ENCODE data around the gene ZBTB11. TPM values are rescaled to one million over a fixed set of nuclear protein-coding genes. Genes with fewer than 3 reads are reported as not detected.

ZBTB11 gene
- total and polyA plus RNA-seq, 2 of the 13 experiments (the other 11 are each of a cell fraction or from before 2014, with no cell fraction given): 5.9 to 18.1 TPM

DNA sequence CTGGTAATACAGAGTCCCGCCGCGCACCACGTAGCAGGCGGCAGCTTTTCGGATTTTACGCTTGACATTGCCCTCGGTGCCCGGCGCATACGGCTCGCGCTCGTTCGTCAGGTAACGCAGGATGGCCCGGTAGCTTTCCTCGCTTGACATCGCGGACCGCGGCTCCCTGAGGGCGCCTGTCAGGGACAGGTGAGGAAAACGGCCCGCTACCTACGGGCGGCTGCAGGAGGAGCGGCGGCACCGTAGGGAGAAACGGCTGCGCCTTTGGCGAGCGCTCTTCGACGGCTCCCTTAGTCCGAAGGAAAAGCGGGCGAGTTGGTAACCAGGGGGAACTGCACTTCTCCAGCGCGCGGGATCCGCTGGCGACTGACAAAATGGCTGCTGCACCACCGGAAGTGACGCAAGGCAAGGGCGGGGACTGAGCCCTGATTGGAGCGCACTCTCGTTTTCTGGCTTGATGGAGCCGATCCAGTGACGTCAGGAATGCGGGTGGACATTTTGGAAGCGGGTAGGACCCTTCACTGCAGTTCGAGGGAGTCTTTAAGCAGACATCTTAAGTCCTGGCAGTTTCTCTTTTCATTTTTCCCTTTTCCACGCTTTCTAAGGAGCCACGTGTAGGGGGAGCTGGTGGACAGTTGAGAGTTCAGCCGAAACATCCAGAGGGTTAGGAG is at the start of gene ZBTB11 (continued):
- no peak for TF ChIP-seq ZNF7 (CRISPR knock-in tag; IDR thresholded peaks at IDR 0.05)
- TF ChIP-seq ZNF678 (CRISPR knock-in tag; IDR thresholded peaks at IDR 0.05): no peak
- TF ChIP-seq YEATS2 (CRISPR knock-in tag; IDR thresholded peaks at IDR 0.05; ENCODE audit: borderline replicate concordance): peak; percentile 86; the same call in 1 of the 2 replicates
- TF ChIP-seq KDM3A (CRISPR knock-in tag; IDR thresholded peaks at IDR 0.05; ENCODE audit: low read depth): peak; percentile 74
- TF ChIP-seq ZBTB43 (CRISPR knock-in tag; conservative IDR thresholded peaks at IDR 0.05): 0 out of 2 replicates have a peak, but pooled peaks have one; percentile 36
- 0 out of 2 replicates have a peak, but pooled peaks have one; percentile 31 for TF ChIP-seq ZNF337 (CRISPR knock-in tag; IDR thresholded peaks at IDR 0.05; ENCODE audit: borderline replicate concordance, low read depth)
- peak; percentile 21 for TF ChIP-seq ZNF501 (CRISPR knock-in tag; IDR thresholded peaks at IDR 0.05)
- no peak for TF ChIP-seq U2AF2 (IDR thresholded peaks at IDR 0.05; ENCODE audit: low read depth, low read length)
- no peak for TF ChIP-seq ZNF180 (CRISPR knock-in tag; IDR thresholded peaks at IDR 0.05; ENCODE audit: borderline replicate concordance, low read depth)
- TF ChIP-seq, protein P1, sequence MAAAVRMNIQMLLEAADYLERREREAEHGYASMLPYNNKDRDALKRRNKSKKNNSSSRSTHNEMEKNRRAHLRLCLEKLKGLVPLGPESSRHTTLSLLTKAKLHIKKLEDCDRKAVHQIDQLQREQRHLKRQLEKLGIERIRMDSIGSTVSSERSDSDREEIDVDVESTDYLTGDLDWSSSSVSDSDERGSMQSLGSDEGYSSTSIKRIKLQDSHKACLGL (CRISPR knock-in tag; IDR thresholded peaks at IDR 0.05): no peak; the same call in none of the 2 replicates
- TF ChIP-seq, protein P2, sequence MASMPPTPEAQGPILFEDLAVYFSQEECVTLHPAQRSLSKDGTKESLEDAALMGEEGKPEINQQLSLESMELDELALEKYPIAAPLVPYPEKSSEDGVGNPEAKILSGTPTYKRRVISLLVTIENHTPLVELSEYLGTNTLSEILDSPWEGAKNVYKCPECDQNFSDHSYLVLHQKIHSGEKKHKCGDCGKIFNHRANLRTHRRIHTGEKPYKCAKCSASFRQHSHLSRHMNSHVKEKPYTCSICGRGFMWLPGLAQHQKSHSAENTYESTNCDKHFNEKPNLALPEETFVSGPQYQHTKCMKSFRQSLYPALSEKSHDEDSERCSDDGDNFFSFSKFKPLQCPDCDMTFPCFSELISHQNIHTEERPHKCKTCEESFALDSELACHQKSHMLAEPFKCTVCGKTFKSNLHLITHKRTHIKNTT (CRISPR knock-in tag; IDR thresholded peaks at IDR 0.05): no peak
- no peak for TF ChIP-seq ZNF17 (CRISPR knock-in tag; IDR thresholded peaks at IDR 0.05)
- peak; percentile 82 for TF ChIP-seq POLR2AphosphoS5 (IDR thresholded peaks at IDR 0.05; ENCODE audit: low read depth, low read length)
- no peak for TF ChIP-seq ZNF569 (CRISPR knock-in tag; IDR thresholded peaks at IDR 0.05; ENCODE audit: borderline replicate concordance)
- no peak for TF ChIP-seq ZFP36L2 (CRISPR knock-in tag; IDR thresholded peaks at IDR 0.05)
- TF ChIP-seq, protein P3, sequence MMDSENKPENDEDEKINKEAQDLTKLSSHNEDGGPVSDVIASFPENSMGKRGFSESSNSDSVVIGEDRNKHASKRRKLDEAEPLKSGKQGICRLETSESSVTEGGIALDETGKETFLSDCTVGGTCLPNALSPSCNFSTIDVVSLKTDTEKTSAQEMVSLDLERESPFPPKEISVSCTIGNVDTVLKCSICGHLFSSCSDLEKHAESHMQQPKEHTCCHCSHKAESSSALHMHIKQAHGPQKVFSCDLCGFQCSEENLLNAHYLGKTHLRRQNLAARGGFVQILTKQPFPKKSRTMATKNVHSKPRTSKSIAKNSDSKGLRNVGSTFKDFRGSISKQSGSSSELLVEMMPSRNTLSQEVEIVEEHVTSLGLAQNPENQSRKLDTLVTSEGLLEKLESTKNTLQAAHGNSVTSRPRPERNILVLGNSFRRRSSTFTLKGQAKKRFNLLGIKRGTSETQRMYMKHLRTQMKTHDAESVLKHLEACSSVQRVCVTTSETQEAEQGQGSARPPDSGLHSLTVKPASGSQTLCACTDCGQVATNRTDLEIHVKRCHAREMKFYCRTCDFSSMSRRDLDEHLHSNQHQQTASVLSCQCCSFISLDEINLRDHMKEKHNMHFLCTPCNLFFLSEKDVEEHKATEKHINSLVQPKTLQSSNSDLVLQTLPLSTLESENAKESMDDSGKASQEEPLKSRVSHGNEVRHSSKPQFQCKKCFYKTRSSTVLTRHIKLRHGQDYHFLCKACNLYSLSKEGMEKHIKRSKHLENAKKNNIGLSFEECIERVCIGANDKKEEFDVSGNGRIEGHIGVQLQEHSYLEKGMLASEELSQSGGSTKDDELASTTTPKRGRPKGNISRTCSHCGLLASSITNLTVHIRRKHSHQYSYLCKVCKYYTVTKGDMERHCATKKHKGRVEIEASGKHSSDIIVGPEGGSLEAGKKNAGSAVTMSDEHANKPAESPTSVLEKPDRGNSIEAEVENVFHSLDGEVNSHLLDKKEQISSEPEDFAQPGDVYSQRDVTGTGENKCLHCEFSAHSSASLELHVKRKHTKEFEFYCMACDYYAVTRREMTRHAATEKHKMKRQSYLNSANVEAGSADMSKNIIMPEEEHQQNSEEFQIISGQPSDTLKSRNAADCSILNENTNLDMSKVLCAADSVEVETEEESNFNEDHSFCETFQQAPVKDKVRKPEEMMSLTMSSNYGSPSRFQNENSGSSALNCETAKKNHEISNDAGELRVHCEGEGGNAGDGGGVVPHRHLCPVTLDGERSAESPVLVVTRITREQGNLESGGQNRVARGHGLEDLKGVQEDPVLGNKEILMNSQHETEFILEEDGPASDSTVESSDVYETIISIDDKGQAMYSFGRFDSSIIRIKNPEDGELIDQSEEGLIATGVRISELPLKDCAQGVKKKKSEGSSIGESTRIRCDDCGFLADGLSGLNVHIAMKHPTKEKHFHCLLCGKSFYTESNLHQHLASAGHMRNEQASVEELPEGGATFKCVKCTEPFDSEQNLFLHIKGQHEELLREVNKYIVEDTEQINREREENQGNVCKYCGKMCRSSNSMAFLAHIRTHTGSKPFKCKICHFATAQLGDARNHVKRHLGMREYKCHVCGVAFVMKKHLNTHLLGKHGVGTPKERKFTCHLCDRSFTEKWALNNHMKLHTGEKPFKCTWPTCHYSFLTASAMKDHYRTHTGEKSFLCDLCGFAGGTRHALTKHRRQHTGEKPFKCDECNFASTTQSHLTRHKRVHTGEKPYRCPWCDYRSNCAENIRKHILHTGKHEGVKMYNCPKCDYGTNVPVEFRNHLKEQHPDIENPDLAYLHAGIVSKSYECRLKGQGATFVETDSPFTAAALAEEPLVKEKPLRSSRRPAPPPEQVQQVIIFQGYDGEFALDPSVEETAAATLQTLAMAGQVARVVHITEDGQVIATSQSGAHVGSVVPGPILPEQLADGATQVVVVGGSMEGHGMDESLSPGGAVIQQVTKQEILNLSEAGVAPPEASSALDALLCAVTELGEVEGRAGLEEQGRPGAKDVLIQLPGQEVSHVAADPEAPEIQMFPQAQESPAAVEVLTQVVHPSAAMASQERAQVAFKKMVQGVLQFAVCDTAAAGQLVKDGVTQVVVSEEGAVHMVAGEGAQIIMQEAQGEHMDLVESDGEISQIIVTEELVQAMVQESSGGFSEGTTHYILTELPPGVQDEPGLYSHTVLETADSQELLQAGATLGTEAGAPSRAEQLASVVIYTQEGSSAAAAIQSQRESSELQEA (CRISPR knock-in tag; IDR thresholded peaks at IDR 0.05; ENCODE audit: not compliant biosample characterization): peak; percentile 67
- peak; percentile 28 for TF ChIP-seq ARNT2 (CRISPR knock-in tag; IDR thresholded peaks at IDR 0.05; ENCODE audit: low read depth)
- peak; percentile 66; the same call in 1 of the 2 replicates for TF ChIP-seq TEF (CRISPR knock-in tag; IDR thresholded peaks at IDR 0.05)

Measured in HepG2 (cell line).